HG03378 (cell line): ENCODE data around the gene JUND.

Source experiments
- ATAC-seq: cut with Tn5 transposase; IDR thresholded peaks from one replicate; pipeline ENCODE4 v1.9.1; 2021; ENCODE audit warnings: mild to moderate bottlenecking, moderate library complexity; ENCODE audit not compliant: unreplicated experiment

JUND gene

GRCh38 chr19:18271433-18271841 is 10.0 kb downstream of the JUND start:
- no peak for ATAC-seq

DNA sequence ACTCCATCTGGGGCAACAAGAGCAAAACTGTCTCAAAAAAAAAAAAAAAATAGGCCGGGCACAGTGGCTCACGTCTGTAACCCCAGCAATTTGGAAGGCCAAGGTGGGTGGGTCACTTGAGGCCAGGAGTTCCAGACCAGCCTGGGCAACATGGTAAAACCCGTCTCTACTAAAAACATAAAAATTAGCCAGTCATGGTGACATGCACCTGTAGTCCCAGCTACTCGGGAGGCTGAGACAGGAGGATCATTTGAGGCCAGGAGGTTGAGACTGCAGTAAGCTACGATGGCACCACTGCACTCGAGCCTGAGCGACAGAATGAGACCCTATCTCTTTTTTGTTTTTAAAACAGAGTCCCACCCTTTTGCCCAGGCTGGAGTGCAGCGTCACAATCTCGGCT is 11.1 kb downstream of the JUND start:
- ATAC-seq: no peak

DNA sequence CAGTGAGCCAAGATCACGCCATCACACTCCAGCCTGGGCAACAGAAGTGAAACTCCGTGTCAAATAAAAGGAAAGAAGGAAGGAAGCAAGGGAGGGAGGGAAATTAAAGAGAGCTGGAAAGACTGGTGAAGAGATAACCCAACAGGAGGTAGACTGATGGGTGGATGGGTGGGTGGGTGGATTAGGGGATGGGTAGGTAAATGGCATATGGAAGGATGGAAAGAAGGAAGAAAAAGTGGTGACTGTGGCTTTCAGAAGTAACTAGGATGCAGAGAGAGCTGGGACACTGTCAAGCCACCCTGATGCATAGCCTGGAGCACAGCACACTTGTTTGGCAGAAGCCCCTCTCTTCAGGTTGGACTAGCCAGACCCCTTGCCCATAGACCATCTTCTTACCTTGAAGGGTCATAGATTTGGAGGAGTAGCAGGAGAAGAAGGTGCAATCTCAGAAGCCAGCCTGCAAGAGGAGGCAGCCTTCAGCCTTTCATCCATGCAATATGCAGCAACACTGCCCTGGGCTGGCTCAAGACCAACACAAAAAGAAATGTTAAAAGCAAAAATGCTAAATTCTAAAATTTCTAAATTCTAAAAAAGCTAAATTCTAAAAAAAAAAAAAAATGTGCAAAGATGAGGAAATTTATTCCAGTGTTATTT is 12.2 kb downstream of the JUND start:
- ATAC-seq: no peak

GRCh38 chr19:18266771-18267686 is 14.4 kb downstream of the JUND start:
- ATAC-seq: no peak

DNA sequence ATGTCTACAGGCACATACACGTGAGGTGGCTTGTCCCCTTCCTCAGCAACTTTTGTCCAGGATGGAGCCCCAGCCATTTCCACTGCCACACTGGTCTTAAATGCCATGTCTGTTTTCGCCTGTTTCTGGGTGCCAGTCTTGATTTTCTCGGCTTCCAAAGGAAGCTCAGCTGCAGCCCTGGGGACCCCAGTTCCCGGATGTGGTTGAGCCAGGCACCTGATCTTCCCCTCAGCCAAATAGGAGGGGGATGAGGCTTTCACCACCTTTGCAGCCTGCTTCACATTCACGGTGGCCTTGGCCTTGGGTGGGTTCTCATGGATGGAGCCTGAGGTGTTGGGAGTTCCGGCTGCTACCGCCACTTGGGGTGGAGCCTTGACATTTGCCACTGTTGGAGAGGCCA is 15.8 kb downstream of the JUND start:
- ATAC-seq: no peak

GRCh38 chr19:18264971-18265540 is 16.4 kb downstream of the JUND start:
- ATAC-seq: no peak

DNA sequence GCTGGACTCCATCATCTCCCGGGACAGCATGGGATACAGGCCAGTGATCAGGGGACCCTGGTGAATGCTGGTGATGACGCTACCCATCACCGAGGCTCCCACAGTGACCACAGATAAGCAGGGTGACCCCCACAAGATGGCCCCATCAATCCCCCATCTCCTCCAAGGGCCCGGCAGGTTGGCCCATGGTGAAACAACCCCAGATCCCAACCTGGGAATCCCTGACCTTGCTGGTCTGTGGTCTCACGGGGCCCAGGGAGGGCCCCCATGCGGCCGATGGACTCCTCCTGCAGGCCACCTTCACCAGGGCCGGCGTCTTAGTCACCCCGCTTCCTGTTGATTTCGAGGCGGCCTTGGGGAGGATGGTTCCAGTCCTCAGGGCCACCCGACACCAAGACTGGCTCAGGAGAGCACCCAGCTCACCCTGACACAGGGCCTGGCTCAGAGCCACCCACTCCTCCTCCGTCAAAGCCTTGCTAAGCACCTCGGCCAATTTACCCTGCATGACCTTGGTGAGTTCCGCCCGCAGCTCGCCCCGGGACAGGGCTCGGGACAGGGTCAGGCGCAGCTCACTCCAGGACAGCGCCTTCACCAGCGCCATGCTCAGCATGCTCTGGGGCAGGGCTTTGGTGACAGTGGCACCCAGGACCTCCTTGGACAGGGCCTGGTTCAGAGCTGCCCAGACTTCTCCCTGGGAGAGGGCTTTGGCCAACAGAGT is 17.1 kb downstream of the JUND start:
- no peak for ATAC-seq

GRCh38 chr19:18263324-18264136 is 17.9 kb downstream of the JUND start:
- ATAC-seq: no peak

DNA sequence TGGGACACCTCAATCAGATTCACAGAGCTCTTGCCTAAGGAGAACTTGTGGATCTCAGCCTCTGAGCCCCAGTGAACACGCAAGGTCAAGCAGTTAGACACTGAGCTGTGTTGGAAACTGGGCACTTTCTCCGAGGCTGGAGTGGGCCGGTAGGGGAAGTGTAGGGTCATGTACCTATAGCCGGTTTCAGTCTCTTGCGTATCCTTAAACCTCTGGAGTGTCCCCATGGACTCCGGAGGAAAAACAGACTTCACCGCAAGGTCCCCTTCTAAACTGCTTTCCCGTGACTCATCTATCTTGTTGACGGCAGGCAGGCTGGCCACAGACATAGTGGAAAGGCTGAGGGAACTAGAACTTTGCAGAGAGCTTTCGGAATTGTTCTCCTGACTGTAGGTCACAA is 18.5 kb downstream of the JUND start:
- no peak for ATAC-seq

DNA sequence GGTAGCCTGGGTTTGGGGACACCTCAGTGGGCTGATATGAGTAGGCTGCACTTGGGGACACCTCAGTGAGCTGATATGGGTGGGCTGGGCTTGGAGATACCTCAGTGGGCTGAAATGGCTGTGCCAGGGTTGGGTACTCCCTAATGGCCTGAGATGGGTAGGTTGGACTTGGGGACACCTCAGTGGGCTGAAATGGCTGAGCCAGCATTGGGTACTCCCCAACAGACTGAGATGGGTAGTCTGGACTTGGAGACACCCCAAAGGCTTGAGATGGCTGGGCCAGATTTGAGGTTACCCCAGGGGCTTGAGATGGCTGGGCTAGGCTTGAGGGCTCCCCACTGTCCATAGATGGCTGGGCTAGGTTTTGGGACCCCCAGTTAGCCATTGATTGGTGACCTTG is 19.3 kb downstream of the JUND start:
- ATAC-seq: no peak

- no peak for ATAC-seq
Measured at GRCh38 chr19:18261474-18261873, 19.9 kb downstream of the JUND start.

DNA sequence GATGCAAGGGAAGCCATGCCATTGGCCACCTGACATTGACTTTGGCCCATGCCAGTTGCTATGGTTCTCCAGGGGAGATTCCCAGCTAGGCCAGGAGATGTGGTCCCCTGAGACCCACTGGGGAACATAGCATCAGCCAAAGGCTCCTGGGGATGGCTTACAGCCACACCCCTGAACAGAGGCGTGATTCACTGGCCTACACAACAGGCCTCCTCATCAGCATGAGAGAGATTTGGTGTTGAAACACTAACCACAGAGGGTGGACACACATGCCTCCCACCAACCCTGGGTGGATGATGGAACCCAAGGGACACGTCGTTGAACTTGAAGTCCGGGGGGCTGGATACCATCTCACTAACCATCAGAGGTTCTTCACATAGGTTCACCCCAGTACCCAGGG is 21.5 kb downstream of the JUND start:
- ATAC-seq: no peak

DNA sequence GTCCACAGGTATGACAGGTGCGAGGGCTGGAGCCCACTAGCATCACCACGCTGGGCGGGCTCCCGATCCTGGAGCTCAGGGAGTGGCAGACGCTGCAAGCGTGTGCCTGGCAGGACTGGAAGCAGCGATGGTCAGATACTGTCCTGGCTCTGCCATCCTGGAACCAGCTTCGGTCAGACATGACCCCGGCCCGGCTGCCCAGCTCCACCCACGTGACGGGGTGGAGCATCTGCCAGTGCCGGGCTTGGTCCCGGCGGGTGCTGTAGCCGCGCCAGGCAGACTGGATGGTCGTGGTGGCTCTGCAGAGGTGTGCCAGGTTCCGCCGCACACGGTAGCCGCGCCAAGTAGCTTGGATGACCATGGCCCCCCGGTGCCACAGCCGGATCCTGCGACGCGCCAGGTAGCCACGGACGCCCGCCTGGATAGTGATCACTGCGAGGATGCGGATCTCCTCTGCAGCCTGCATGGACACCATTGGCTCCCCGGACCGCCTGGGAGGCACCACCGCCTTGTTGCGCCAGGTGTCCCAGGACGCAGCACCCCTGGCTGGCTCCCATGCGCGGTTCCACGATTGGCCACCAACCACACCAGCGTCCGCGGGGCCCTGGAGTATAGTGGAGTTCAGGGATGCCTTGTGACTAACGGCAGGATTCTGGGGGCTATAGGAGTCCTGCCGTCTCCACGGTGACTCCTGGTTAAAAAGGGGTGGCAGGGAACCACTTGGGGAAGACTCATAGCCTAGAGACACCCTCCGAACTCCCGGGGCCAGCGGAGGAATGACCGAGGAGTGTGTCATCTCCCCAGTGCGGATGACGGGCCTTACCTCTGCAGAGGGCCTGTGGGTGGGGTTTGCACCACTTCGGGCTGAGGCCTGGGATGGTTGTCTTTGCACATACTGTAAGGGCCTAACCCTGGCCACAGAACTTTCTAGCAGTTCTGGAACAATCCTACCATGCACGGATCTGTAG is 23.6 kb downstream of the JUND start:
- ATAC-seq: no peak

- ATAC-seq: no peak
Measured at GRCh38 chr19:18254546-18255503, 26.6 kb downstream of the JUND start.

DNA sequence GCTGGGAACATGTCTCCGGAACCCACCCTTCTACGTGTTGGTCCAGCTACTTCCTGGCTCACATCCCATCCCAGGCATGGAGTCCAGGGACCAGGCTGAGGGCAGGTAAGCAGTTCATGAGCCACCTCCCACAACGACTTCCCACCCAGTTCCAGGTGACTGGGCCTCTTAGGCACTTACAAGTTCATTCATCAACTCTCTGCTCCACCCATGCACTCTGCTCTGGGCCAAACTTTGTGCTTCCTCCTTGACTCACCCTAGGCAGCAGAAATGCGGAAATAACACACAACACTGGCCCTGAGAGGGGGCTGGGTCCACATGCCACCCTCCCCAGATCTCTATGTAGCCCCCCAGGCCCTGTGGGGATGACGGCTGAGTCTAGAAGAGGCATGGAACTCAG is 27.7 kb downstream of the JUND start:
- no peak for ATAC-seq

DNA sequence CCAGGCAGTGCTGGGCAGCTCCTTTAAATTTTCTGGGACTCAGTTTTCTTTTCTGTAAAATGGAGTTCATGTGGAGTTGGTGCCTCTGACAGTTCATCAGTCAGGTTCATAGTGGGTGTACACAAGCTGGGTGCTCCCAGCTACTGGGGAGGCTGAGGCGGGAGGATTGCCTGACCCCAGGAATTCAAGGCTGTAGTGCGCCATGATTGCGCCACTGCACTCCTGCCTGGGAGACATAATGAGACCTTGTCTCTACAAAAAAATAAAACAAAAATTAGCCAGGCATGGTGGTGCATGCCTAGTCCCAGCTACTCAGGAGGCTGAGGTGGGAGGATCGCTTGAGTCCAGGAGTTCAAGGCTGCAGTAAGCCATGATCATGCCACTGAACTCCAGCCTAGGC is 28.3 kb downstream of the JUND start:
- ATAC-seq: no peak

- no peak for ATAC-seq
Measured at GRCh38 chr19:18252370-18252717, 29.1 kb downstream of the JUND start.

DNA sequence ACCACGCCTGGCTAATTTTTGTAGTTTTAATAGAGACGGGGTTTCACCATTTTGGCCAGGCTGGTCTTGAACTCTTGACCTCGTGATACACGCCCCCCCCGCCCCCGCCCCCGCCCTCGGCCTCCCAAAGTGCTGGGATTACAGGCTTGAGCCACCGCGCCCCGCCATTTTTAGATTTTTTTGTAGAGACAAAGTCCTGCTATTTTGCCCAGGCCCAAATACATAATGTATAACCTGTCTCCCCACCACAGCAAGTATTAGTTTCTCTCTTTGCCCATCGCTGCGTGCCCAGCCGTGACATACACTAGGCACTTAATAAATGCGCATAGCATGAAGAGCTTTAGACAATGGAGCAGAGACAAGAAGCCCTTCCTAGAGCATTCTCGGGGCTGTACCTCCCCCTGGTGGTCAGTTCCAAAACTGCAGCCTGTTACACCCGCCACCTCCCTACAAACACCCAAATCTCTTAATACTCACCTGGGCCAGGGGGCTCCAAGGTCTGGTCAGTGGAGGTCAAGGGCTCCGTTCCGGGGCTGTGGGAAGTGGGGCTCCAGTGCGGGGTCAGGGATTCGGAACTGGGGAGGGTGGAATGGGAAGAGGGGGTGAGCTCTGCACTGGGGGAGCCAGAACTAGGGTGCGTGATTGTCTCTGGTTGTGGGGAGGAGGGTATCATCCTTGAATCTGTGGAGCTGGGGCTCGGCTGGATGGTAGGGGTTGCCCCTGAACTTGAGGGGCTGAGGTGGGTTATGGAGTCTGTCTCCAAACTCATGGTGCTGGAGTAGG is 29.6 kb downstream of the JUND start:
- no peak for ATAC-seq
